ACC112 (cell line): Measurements from ENCODE around the gene ARMH4.

Source experiments
- H2AFZ ChIP-seq: fragments of 200-600 bp; sonication (generic); one replicate; pipeline ENCODE4 v1.6.0; 2017; ENCODE audit warnings: antibody characterized with exemption, low read length; ENCODE audit not compliant: unreplicated experiment
- H3K27ac ChIP-seq: fragments of 200-600 bp; sonication (generic); 2 replicates; pipeline ENCODE4 v1.5.1; 2014; ENCODE audit warnings: low read depth, mild to moderate bottlenecking, antibody characterized with exemption, low read length, moderate library complexity
- H3K27me3 ChIP-seq: fragments of 200-600 bp; sonication (generic); 2 replicates; pipeline ENCODE4 v1.6.1; 2014; ENCODE audit warnings: mild to moderate bottlenecking, antibody characterized with exemption, low read length, moderate library complexity, mixed read lengths; ENCODE audit not compliant: insufficient read depth
- H3K36me3 ChIP-seq: fragments of 200-600 bp; sonication (generic); 2 replicates; pipeline ENCODE4 v1.6.1; 2016; ENCODE audit warnings: mild to moderate bottlenecking, antibody characterized with exemption, low read length, moderate library complexity, mixed read lengths; ENCODE audit not compliant: insufficient read depth
- H3K4me1 ChIP-seq: fragments of 200-600 bp; sonication (generic); one replicate; pipeline ENCODE4 v1.6.1; 2016; ENCODE audit warnings: low read length, mixed read lengths; ENCODE audit not compliant: insufficient read depth, unreplicated experiment, control insufficient read depth
- H3K4me3 ChIP-seq: fragments of 200-600 bp; sonication (generic); 2 replicates; pipeline ENCODE4 v1.5.1; 2014; ENCODE audit warnings: mild to moderate bottlenecking, low read depth, low read length
- H3K79me2 ChIP-seq: fragments of 200-600 bp; sonication (generic); one replicate; pipeline ENCODE4 v1.6.0; 2016; ENCODE audit warnings: low read length; ENCODE audit not compliant: control insufficient read depth, unreplicated experiment, insufficient read depth

ARMH4 gene

DNA sequence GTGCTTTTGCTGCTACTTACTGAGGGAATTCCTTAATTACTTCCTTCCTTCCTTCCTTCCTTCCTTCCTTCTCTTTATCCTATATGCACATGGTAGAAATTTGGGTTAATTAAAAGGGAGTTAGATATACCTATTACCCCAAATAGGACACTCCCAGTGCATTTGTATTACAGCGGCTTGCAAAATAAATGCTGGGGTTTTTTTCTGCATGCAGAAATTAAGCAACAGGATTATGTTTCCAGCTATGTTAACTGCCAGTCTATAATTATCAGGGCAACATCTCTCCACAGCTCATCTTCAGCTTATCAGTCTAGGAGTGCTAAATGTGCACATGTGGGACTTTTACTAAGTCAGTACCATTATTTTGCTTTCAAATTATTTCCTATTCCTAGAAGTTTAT is 153.2 kb downstream of the ARMH4 start:
- Histone ChIP-seq H3K36me3 (no peaks in the 10 kb centered on the region), H3K79me2 (no peaks in the 10 kb centered on the region), H3K4me3 (no peak overlapping the region), H3K4me1 (no peaks in the 10 kb centered on the region), H3K27me3 (peaks cover 19% of the 10 kb centered on the region), H3K27ac (no peak overlapping the region), H2AFZ (no peak overlapping the region)

DNA sequence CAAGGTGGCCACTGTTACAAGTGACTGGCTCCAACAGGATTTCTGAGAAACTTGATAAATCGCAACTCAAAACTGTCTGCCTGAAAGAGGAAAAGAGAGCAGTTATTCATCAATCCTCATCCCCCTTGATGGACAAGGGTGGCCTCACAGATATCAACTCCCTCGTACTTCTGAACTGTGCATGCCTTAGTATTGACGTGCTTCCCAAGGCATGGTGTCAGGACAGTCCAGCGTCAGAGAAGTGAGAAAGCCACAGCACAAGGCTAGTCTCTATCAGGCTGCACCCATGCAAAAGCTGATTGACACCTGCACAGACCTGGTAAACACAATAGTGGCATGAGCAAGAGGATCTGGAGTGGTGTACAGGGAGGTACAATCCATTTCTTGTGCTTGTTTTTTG is 160.7 kb downstream of the ARMH4 start:
- no peak overlapping the region for H3K4me3 ChIP-seq
- peaks cover 15% of the 10 kb centered on the region; the same call in 1 of the 2 replicates for H3K27me3 ChIP-seq
- H2AFZ ChIP-seq, result no peak overlapping the region
- no peaks in the 10 kb centered on the region for H3K79me2 ChIP-seq
- H3K4me1 ChIP-seq, result no peaks in the 10 kb centered on the region
- H3K27ac ChIP-seq, result no peak overlapping the region
- no peaks in the 10 kb centered on the region for H3K36me3 ChIP-seq

DNA sequence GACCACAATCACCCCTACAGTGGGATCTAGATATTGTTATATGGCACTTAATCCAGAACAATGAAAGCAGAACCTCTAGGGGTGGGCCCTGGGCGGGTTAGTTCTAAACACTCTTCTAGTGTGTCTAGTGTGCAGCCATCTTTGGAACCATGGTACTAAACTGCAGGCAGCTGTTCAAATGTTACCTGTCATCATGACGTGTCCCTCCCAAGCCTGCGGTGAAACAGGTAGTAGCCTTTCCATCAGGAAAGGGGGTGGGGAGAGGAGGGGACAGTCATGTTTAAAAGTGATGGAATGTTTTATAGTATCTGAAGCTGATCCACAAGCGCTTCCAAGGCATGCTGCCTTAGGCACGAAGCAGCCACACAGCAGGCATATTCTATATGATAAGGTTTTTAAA is 163.6 kb downstream of the ARMH4 start:
- no peak overlapping the region for H3K4me3 ChIP-seq
- no peaks in the 10 kb centered on the region for H3K4me1 ChIP-seq
- no peaks in the 10 kb centered on the region for H3K36me3 ChIP-seq
- H3K79me2 ChIP-seq, result no peaks in the 10 kb centered on the region
- H3K27ac ChIP-seq, result no peak overlapping the region
- no peak overlapping the region for H2AFZ ChIP-seq
- H3K27me3 ChIP-seq, result peaks cover 33% of the 10 kb centered on the region; the same call in 1 of the 2 replicates

DNA sequence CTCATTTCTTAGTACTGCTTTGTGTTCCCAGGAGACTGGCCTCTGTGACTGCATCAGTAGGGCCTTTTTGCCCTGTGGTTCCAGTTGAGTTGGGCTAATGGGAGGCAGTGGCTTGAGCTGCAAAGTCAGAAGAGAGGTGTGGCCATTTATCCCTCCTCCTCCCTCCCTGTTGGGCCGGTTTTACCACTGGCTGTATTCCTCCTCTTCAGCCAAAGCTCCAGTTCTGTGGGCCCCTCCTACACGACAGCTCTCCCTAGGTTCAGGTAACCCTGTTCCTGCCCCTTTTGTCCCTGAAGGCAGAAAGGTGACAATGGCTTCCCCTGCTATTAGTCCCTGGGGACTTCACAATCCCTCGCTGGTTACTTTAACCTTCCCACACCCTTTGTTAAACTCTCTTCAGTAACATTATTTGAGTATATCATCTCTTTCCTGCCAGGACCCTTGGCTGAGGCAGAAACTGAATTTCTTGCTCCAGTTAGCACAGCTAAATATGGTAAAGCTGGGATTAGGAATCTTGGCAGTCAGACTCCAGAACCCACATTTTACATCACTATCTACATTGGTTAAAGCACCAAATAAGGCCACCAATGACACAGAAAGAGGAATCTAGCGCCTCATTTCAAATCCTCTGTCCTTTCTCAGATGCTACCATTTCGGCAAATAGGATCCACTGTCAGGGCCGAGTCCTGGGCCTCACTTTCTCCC is 164.3 kb downstream of the ARMH4 start:
- Histone ChIP-seq H3K4me1 (no peaks in the 10 kb centered on the region), H3K27me3 (peaks cover 40% of the 10 kb centered on the region; the same call in 1 of the 2 replicates), H3K79me2 (no peaks in the 10 kb centered on the region), H3K27ac (no peak overlapping the region), H2AFZ (no peak overlapping the region), H3K36me3 (no peaks in the 10 kb centered on the region), H3K4me3 (no peak overlapping the region)

DNA sequence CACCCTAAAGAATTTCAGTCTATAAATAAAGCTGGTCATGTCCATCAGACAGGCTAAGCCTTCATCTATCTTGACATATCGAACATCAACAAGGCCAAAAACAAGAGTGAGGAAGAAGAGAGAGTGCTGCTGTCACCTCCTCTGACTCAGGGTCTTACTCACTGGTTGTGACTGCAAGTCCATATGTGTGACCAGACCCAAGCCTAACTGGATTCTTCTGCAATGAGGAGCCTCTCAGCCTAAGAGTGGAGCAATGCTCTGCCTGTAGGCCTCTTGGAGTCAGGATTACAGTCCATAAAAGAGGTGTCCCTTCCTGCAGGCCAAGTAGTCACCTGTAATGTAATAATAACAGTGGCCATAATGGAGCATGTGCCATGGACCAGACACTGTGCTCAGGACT is 165.0 kb downstream of the ARMH4 start:
- Histone ChIP-seq H3K4me1 (no peaks in the 10 kb centered on the region), H3K79me2 (no peaks in the 10 kb centered on the region), H3K27me3 (peaks cover 42% of the 10 kb centered on the region; the same call in 1 of the 2 replicates), H2AFZ (no peak overlapping the region), H3K27ac (no peak overlapping the region), H3K4me3 (no peak overlapping the region), H3K36me3 (no peaks in the 10 kb centered on the region)

DNA sequence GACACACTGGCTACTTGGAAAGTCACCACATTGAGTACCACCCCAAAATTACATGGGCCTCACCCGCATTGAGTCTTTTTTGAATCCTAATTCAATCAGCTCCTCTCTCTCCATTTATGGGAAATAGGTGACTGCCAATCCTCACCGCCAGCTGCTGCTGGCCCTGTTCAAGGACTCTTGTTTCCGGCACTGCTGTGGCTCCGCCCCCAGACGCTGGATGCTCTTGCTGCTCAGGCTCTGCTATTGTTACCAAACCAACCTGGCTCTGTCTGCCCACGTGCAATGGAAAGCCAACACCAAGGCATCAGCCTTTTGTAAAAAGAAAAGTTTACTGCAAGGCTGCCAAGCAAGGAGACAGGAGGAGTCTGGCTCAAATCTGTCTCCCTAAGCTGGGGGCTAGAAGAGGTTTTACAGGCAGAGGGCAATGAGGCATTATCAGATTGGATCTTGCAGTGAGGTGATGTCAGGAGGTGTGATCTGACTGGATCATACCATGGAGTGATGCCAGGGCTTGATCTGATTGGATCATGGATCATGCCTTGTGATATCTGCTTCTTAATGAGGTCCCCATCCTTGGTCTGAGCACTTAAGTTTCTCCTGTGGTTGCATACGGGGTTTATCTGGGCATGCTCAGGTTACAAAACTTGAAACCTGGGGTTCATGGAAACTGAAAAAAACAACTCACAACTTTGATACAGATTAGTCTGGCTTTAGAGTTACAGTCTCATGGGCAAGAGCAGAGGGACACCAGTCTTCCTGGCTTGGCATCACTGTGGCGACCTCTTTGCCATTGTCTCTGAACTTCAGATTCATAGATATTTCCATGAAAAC is 169.0 kb downstream of the ARMH4 start:
- Histone ChIP-seq H2AFZ (no peak overlapping the region), H3K27ac (no peak overlapping the region), H3K4me3 (no peak overlapping the region), H3K79me2 (no peaks in the 10 kb centered on the region), H3K4me1 (no peaks in the 10 kb centered on the region), H3K27me3 (peaks cover 37% of the 10 kb centered on the region), H3K36me3 (no peaks in the 10 kb centered on the region)

DNA sequence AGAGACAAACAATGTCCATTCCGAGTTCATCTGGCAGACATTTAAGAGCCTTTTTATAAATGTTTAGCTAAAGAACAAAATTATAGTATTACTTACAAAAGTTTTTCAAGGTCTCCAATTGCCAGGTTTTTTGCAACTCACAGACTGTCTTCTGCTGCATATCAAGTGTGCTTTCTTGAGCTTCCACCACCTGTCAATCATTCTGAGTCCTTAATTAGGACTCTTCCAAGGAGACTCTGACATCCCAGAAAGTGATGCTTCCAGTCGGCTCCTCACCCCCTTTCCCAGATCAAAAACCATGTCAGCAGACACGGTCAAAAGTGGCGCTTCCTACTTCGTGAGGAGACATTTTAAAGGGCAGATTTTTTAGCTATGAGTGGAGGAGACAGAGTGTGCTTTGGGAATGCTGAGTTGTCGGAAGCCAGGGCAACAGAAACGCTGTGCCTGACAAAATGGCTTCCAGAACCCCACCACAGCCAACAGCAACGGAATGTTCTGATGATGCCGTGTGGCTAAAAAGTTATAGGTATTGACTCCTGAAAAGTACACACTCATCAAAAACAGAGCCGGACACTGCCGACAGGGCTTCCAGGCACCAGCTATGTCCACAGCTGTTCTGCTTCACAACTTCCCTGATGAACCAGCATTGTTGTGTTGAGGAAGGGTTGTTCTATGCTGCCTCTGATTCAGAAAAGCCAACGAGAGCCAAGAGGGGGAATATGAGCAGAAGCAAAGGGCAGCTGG is 170.0 kb downstream of the ARMH4 start:
- H3K27me3 ChIP-seq, result peaks cover 37% of the 10 kb centered on the region

DNA sequence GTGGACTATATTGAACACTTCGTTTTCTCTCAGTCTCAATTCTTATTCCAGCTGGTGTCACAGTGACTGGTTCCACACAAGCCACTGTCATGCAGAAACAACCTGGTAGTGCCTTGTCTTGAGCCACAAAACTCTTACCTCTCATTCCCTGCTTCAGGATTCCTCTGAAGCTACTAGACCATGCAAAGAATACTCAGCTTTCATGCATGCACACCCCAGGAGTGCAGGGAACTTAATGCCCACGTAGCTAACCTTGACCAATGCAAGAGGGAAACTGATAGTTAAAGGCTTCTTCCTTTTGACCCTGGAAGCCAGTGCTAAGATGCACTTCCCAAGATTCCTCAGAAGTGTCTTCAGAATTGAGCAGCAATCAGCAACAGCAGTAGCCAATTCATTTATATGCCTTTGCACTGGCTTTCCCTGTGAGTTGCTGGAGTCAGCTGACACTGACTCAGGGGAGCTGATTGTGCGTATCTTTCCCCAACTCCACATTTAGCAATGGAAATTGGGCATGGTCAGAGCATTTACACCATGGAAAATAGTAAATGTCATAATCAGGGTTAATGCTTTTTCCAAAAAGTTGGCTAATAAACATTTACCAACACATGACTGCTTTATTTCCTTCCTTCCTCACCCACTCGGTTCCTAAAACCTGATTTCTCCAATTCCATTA is 172.5 kb downstream of the ARMH4 start:
- no peak overlapping the region for H2AFZ ChIP-seq
- no peaks in the 10 kb centered on the region for H3K79me2 ChIP-seq
- H3K4me1 ChIP-seq, result no peaks in the 10 kb centered on the region
- H3K4me3 ChIP-seq, result no peak overlapping the region
- peaks cover 30% of the 10 kb centered on the region for H3K27me3 ChIP-seq
- no peak overlapping the region for H3K27ac ChIP-seq
- no peaks in the 10 kb centered on the region for H3K36me3 ChIP-seq

More for the DNA sequence above, 170.0 kb downstream of the ARMH4 start:
- Histone ChIP-seq H3K79me2 (no peaks in the 10 kb centered on the region), H3K4me3 (no peak overlapping the region), H3K4me1 (no peaks in the 10 kb centered on the region), H3K36me3 (no peaks in the 10 kb centered on the region), H3K27ac (no peak overlapping the region), H2AFZ (no peak overlapping the region)

DNA sequence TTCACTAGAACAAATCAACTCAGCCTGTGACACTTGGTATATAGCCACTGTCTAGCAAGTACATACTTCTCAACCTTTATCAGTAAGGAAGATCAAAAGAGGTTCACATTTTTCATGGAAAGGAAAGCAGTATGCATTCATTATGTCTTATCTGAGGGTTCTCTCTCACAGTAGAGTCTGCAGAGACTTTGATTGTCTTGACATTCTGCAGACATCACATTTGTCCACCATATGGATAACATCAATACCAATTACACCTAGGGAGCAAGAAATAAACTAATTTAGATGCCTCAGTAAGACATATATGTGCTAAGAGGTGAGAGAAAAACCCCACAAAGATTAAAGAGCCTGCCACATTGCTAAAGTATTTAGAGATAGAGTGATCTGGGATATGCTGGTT is 175.3 kb downstream of the ARMH4 start:
- H3K79me2 ChIP-seq, result no peaks in the 10 kb centered on the region
- peaks cover 8% of the 10 kb centered on the region for H3K27me3 ChIP-seq
- no peak overlapping the region for H3K4me3 ChIP-seq

DNA sequence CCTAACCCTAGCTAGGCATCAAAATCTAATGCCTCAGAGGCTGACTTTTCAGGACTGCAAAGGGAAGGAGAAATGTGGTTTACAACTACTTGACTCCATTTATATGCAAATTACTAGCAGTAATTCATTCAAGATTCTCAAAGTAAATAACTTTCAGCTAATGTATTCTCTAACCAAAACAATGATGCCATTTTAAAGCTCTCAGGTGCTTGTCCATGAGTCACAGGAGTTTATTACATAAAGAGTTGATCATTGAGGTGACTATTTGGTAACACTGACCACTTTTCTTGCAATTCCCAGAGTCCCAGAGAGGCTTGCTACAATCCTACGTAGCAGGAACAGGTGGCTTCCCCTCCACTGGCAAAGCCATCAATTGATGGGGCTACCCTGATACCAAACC is 177.1 kb downstream of the ARMH4 start:
- no peak overlapping the region for H3K4me3 ChIP-seq
- H2AFZ ChIP-seq, result no peak overlapping the region
- H3K27ac ChIP-seq, result no peak overlapping the region
- no peaks in the 10 kb centered on the region for H3K79me2 ChIP-seq
- no peaks in the 10 kb centered on the region for H3K36me3 ChIP-seq
- H3K4me1 ChIP-seq, result no peaks in the 10 kb centered on the region
- H3K27me3 ChIP-seq, result peaks cover 10% of the 10 kb centered on the region; the same call in 1 of the 2 replicates

More for the DNA sequence above, 175.3 kb downstream of the ARMH4 start:
- Histone ChIP-seq H3K36me3 (no peaks in the 10 kb centered on the region), H3K4me1 (no peaks in the 10 kb centered on the region), H2AFZ (no peak overlapping the region), H3K27ac (no peak overlapping the region)
